HG03354 (cell line): ENCODE data around the gene AMPH.

ENCODE experiments used
- ATAC-seq: cut with Tn5 transposase; IDR thresholded peaks from one replicate; pipeline ENCODE4 v1.9.1; 2021; ENCODE audit warnings: mild to moderate bottlenecking; ENCODE audit not compliant: unreplicated experiment, poor library complexity, severe bottlenecking

Gene AMPH

DNA sequence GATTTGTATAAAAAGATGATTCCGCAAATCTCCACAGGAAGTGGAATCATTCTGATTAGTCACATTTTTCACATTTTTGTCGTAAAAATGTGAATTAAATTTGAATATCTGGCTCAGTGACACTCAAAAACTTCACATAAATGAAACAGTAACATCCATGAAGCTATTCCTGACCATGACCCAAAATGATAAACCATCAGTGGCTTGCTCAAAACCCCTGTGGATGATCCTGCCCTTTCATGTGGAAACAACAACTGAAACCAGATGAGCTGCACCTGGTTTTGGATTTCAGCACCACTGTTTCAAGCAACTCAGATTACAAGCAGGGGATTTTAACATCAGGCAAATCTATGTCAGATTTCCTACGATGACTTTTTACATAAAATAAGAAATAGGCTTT, 80.3 kb downstream of the AMPH start:
- no peak for ATAC-seq

- no peak for ATAC-seq
Observed at GRCh38 chr7:38548605-38549004, 82.6 kb downstream of the AMPH start.

DNA sequence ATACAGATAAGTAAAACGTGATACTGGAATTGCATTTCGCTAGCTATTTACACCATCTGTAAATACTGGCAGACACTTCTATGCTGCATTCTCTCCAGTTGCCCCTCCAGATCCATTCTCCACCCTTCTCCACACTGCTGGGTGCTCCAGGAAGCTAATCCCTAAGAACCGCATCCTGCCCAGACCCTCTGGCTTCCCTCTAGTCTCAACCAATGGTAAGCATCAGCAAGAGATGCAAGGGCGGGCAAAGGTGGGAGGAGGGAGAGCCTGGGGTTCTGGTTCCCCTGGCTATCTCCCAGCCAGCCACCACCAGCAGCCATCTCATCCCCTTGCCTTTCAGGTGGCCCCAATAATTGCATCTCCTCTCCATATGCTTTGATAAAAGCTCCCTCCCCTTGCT, 84.4 kb downstream of the AMPH start:
- no peak for ATAC-seq

DNA sequence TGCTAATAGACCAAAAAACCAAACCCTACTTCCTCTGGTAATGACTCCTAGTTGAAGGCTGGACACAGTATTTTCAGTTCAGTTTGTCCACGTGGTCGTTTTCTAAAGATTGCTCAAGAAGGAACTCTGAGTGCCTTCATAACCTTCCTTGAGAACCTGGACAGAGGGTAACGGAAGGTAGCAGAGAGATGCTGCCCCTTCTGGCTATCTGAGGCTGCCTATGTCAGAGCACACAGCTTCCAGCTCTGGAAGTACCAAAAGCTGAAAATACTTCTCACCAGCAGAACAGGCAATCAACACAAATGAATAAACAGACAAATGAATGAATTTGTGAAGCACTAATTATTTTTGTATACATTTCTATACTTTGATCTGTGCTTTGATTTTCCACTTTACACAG, 85.2 kb downstream of the AMPH start:
- ATAC-seq = no peak

GRCh38 chr7:38542156-38542555, 89.0 kb downstream of the AMPH start:
- no peak for ATAC-seq

DNA sequence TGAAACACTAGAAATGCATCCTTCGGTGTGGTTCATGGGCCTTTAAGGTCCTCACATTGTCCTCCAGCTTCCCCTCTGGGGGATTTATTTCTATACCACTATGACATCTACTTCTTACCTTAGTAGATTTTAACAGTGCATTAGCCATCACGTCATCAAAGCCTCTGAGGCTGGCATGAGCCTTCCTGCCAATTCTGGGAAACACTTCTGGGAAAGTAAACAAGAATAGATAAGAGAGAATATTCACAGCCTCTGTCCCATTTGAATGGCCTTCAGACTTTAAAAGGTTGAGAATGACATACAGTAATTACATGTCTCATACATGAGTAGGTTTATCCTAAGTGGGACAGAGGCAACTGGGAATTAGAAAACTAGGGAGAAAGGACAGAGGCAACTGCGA, 89.7 kb downstream of the AMPH start:
- ATAC-seq = no peak

DNA sequence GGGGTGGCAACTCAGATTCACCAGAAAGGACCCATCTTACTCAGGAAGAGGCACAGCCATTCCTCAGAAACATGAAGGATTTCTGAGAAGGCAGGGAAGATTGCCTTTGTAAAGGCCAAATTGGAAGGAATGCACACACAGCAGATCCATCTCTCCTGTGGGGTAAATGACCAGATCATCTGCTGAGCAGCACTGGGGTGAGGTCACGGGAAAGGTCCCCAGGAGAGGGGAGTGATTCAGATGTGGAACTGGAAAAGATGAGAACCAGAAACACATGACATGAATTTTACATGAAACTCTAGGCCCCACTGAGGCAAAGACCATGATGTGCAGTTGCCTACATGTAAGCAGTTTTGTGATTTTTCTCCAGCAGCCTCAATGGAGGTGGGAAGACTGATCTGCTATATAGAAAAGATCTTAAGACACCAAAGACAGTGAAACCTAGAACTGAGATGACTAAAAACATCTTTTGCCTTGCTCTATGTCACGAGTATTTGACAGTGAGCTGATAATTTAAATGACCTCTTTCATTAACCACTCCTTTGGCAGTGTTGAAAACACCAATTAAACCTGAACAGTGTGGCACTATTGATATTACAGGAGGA, 91.6 kb downstream of the AMPH start:
- no peak for ATAC-seq

GRCh38 chr7:38535073-38535472, 96.1 kb downstream of the AMPH start:
- no peak for ATAC-seq

DNA sequence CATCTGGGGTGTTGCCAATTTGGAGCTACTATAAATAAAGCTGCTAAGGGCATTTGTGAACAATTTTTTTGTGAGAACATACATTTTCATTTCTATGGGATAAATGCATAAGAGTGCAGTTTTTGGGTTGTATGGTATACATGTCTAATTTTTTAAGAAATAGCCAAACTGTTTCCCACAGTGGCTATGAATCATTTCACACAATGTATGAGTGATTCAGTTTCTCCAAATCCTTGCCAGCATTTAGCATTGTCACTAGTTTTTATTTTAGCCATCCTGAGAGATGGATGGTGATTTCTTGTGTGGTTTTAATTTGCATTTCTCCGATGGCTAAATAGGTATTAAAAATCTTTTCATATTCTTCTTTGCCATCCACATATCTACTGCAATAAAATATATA, 105.3 kb downstream of the AMPH start:
- no peak for ATAC-seq

- ATAC-seq = no peak
Observed at GRCh38 chr7:38524786-38525185, 106.4 kb downstream of the AMPH start.

GRCh38 chr7:38520741-38521140, 110.4 kb downstream of the AMPH start:
- no peak for ATAC-seq

DNA sequence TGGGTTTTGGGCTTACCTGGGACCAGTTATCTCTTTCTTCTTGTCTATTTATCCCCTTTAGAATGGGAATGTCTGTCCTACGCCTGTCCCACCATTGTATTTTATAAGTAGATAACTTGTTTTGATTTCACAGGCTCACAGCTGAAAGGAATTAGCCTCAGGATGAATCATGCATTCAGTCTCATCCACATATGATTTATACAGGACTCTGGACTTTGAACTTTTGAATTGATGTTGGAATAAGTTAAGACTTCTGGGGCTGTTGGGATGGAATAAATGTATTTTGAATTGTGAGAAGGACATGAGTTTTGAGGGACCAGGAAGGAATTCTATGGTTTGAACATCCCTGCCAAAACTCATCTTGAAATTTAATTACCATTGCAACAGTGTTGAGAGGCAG, 112.6 kb downstream of the AMPH start:
- ATAC-seq = no peak

GRCh38 chr7:38512704-38513103, 118.5 kb downstream of the AMPH start:
- ATAC-seq = no peak

DNA sequence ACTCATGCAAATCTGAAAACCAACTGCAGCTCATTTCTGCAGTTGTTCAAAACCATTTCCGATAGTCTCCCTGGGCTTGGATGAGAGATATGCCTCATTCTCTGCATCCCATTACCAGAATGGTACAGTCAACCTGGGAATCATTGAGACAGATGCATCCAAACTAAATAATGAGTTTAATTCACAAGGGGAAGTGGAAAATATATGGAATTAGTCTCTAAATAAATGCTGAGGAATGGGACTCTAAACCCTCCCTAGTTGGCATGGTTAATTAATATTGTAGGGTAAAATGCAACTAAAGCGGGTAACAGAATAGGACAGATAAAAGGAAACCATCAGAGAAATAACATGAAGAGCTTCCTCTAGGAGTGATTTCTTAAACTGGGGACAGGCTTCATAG, 118.9 kb downstream of the AMPH start:
- ATAC-seq = no peak

DNA sequence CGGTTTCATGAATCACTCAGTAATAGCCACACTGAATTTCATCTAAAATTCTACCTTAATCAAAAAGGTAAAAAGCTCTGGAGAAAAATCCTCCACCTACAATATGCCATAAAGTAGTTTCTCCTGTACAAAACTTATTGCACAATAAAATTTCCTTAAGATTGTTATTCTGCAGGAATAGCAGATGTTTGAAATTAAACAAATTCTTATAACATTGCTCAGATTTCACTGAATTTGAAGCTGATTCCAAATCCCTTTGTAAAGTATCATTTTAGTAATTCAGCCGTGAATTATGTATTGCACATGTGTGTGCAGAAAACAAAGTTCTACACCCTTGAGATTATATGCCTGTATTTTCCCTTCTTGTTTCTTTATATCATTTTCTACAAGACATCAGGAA, 123.8 kb downstream of the AMPH start:
- no peak for ATAC-seq

- ATAC-seq = no peak
Observed at GRCh38 chr7:38506756-38507155, 124.4 kb downstream of the AMPH start.

- no peak for ATAC-seq
Observed at GRCh38 chr7:38506004-38506403, 125.2 kb downstream of the AMPH start.

DNA sequence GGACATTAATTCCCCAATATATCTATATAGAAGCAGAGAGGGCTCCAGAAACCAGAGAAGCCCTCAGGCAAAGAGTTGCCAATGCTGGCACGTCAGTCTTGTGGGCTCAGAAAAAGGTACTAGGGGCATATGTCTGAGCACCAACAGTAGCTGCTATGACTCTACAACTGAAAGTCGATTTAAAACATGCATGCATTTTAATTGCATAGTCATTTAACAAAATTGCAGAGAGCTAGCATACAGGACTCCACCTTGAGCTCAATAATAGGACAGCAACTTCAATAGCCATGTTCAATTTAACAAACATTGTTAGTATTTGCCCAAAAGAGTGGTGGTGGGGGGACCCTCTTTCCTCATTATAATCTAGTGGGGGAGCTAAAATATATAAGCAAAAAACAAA, 126.5 kb downstream of the AMPH start:
- no peak for ATAC-seq

DNA sequence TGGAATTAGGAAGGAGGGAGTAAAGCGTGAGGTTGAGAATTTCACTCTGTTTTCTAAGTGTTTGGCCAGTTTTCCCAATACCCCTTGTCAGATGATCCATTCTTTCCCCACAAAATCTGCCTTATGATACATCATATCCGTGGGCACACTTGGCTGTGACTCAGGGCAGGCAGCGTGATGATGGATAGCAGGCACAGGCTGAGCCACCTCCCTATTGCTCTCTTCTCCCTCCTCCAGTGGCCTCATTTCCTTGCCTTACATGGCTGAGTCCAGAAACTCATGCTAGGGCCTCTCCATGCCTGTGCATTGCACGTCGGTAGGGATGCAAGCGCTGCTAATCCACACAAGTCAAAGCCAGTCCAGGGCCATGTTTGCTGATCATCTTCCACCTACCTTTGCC, 128.3 kb downstream of the AMPH start:
- ATAC-seq = no peak

DNA sequence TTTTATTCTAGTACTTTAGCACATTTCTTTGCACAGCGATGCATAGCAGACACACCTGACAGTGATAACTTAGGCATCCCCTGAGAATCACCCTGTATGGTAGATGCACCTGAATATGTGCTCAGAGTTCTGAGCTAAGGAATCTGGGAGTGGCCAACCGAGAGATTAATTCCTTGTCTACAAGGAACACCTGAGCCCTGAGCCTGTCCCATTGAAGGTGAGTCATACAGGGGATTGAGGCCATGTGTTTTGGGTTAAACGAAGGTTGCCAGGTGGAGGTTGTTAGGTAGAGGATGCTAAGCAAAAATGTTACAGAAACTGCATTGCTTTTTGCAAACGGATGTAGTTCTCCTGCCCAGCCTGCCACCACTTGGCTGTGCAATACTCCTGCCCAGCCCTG, 128.9 kb downstream of the AMPH start:
- no peak for ATAC-seq

DNA sequence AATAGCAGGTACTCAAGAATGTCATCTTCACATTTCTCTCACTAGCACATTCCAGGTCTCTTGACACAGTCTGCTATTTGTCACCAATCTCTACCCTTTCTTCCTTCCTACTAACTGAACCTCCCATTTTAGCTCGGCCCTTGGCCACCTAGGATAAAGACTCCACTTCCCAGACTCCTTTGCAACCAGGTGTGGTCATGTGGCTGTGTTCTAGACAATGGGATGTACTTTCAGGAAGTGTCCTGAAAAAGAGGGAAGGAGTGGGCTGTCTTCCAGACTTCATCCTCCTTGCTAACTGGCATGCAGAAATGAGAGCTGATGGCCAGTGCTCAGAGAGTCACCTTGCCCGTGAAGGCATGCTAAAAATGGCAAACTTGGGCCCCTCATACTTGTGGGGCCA, 139.2 kb downstream of the AMPH start:
- ATAC-seq = no peak

DNA sequence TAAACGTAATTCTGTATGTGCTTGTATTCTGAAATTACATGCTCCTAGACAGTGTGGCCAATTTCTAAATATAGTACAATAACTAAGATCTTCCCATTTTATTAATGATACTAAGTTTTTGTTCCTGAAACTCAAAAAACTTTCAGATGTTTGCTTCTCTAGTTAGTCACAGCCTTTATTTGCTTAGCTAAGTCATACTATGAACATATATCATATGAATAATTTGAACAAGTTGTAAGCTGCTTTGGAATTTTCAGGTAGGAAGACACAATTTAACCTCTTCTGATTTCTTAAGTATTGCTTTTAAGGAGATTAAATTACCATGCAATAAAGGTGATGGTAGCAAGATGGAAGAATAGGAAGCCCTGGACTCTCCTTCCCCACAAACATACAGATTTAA, 148.7 kb downstream of the AMPH start:
- no peak for ATAC-seq
